ENCODE measurements around the gene PDCD2L. TPM values are rescaled to one million over a fixed set of nuclear protein-coding genes. Genes with fewer than 3 reads are reported as not detected.
"Not testable (repeated sequence)": the region's sequence is repeated elsewhere in the genome, so short reads cannot be mapped to it uniquely, and the experiment has no call there.

The PDCD2L gene
- total RNA-seq, 1 experiment from 2014 or later = 33.2 TPM

- Histone ChIP-seq H3K4me3 (ENCODE audit: low read depth, low read length) (no peak overlapping the region), H3K27me3 (replicated peaks; ENCODE audit: control insufficient read depth, insufficient read depth, low read length) (no peaks in the 10 kb centered on the region), H3K36me3 (ENCODE audit: control insufficient read depth, insufficient read depth, low read length) (peaks cover 3% of the 10 kb centered on the region; the same call in 1 of the 2 replicates), H3K4me1 (peaks cover 11% of the 10 kb centered on the region; the same call in 1 of the 2 replicates), H3K9me3 (no peaks in the 10 kb centered on the region)
- intact Hi-C loops (cut with micrococcal nuclease; ENCODE audit: unreplicated experiment) = no loop called here
- ChIA-PET POLR2A (no interaction called here), CTCF (no interaction called here)
- Mint-ChIP-seq H3K9me3 (ENCODE audit: unreplicated experiment) (no peaks in the 10 kb centered on the region), H3K36me3 (ENCODE audit: insufficient read depth, unreplicated experiment) (peaks cover 100% of the 10 kb centered on the region), H3K4me1 (ENCODE audit: low read depth, unreplicated experiment) (peaks cover 11% of the 10 kb centered on the region), H3K27ac (ENCODE audit: unreplicated experiment) (no peak overlapping the region), H3K27me3 (ENCODE audit: insufficient read depth, unreplicated experiment) (no peaks in the 10 kb centered on the region), H3K4me3 (ENCODE audit: unreplicated experiment) (no peak overlapping the region)
- no peak for TF ChIP-seq CTCF (IDR thresholded peaks at IDR 0.05; ENCODE audit: insufficient read depth in 1 of 2, low read depth in 1 of 2, low read length in 1 of 2, severe bottlenecking in 1 of 2, unreplicated experiment in 1 of 2)
- no TSS peak for BruUV-seq (replicated peaks)
- no peak for DNase-seq
Observed at GRCh38 chr19:34454685-34455084, 50.5 kb downstream of the PDCD2L start.

GRCh38 chr19:34455783-34456480 lies 51.7 kb downstream of the PDCD2L start:
- CTCF ChIA-PET; BruUV-seq (replicated peaks); H3K27me3 Mint-ChIP-seq (ENCODE audit: insufficient read depth, unreplicated experiment); H3K27me3 ChIP-seq (replicated peaks; ENCODE audit: control insufficient read depth, insufficient read depth, low read length); DNase-seq; POLR2A ChIA-PET; H3K27ac Mint-ChIP-seq (ENCODE audit: unreplicated experiment); intact Hi-C loops (cut with micrococcal nuclease; ENCODE audit: unreplicated experiment); H3K36me3 ChIP-seq (ENCODE audit: control insufficient read depth, insufficient read depth, low read length); H3K4me3 ChIP-seq (ENCODE audit: low read depth, low read length); H3K4me3 Mint-ChIP-seq (ENCODE audit: unreplicated experiment); H3K9me3 ChIP-seq; H3K9me3 Mint-ChIP-seq (ENCODE audit: unreplicated experiment): not testable (repeated sequence)
- peaks cover 11% of the 10 kb centered on the region for H3K4me1 Mint-ChIP-seq (ENCODE audit: low read depth, unreplicated experiment)
- H3K36me3 Mint-ChIP-seq (ENCODE audit: insufficient read depth, unreplicated experiment) = peaks cover 100% of the 10 kb centered on the region
- H3K4me1 ChIP-seq = peaks cover 11% of the 10 kb centered on the region; the same call in 1 of the 2 replicates

- no peak for DNase-seq
- Histone ChIP-seq H3K4me1 (peaks cover 7% of the 10 kb centered on the region; the same call in 1 of the 2 replicates), H3K36me3 (ENCODE audit: control insufficient read depth, insufficient read depth, low read length) (peaks cover 7% of the 10 kb centered on the region), H3K4me3 (ENCODE audit: low read depth, low read length) (no peak overlapping the region), H3K9me3 (no peaks in the 10 kb centered on the region), H3K27me3 (replicated peaks; ENCODE audit: control insufficient read depth, insufficient read depth, low read length) (no peaks in the 10 kb centered on the region)
- no TSS peak for BruUV-seq (replicated peaks)
- no peaks in the 10 kb centered on the region for H3K27me3 Mint-ChIP-seq (ENCODE audit: insufficient read depth, unreplicated experiment)
- intact Hi-C loops (cut with micrococcal nuclease; ENCODE audit: unreplicated experiment) = no loop called here
- TF ChIP-seq CTCF (IDR thresholded peaks at IDR 0.05; ENCODE audit: insufficient read depth in 1 of 2, low read depth in 1 of 2, low read length in 1 of 2, severe bottlenecking in 1 of 2, unreplicated experiment in 1 of 2) = no peak
- ChIA-PET POLR2A (no interaction called here), CTCF (no interaction called here)
- H3K4me1 Mint-ChIP-seq (ENCODE audit: low read depth, unreplicated experiment) = peaks cover 11% of the 10 kb centered on the region
- H3K36me3 Mint-ChIP-seq (ENCODE audit: insufficient read depth, unreplicated experiment) = peaks cover 100% of the 10 kb centered on the region
- H3K9me3 Mint-ChIP-seq (ENCODE audit: unreplicated experiment) = no peaks in the 10 kb centered on the region
- H3K27ac Mint-ChIP-seq (ENCODE audit: unreplicated experiment) = peak overlapping the region; percentile 73
- H3K4me3 Mint-ChIP-seq (ENCODE audit: unreplicated experiment) = no peak overlapping the region
Observed at GRCh38 chr19:34457446-34457845, 53.2 kb downstream of the PDCD2L start.
